Upper lobe of left lung (tissue), 6 donors: ENCODE results near the gene CDKN3. TPM values are rescaled to one million over a fixed set of nuclear protein-coding genes. Genes with fewer than 3 reads are reported as not detected.
A peak's percentile ranks its signal among the peaks of the same experiment; 100 is the strongest.
"Not testable (repeated sequence)": the region's sequence is repeated elsewhere in the genome, so short reads cannot be mapped to it uniquely, and the experiment has no call there.

Experiments used
- ATAC-seq, 2 donors: fragments of 200-7000 bp; cut with Tn5 transposase; one replicate each; pipeline ENCODE4 v1.9.1; 2022; ENCODE audit warnings: mild to moderate bottlenecking in 2 of 2, moderate library complexity in 2 of 2; ENCODE audit not compliant: low FRiP score in 2 of 2
- DNase-seq, 2 donors: peaks; one replicate each; pipeline ENCODE4 v3.0.0-alpha.2; 2019 to 2020
- H3K27ac ChIP-seq, 4 donors: fragments of 200-600 bp; sonication (generic); one replicate each; pipeline ENCODE4 v1.5.1; 2016 to 2019
- H3K27me3 ChIP-seq, 4 donors: fragments of 200-600 bp; sonication (generic); one replicate each; pipeline ENCODE4 v1.5.1; 2017 to 2019
- H3K36me3 ChIP-seq, 4 donors: fragments of 200-600 bp; sonication (generic); one replicate each; pipeline ENCODE4 v1.5.1; 2016 to 2019
- H3K4me1 ChIP-seq, 4 donors: fragments of 200-600 bp; sonication (generic); one replicate each; pipeline ENCODE4 v1.5.1; 2018 to 2019
- H3K4me3 ChIP-seq, 4 donors: fragments of 200-600 bp; sonication (generic); one replicate each; pipeline ENCODE4 v1.5.1; 2017 to 2019; ENCODE audit warnings: mild to moderate bottlenecking in 2 of 4, moderate library complexity in 1 of 4
- H3K9me3 ChIP-seq, 4 donors: fragments of 200-600 bp; sonication (generic); one replicate each; pipeline ENCODE4 v1.5.1; 2018 to 2019
- EP300 ChIP-seq, 4 donors: sonication (generic); formaldehyde crosslinking; IDR thresholded peaks; one replicate each; pipeline ENCODE4 v1.5.1; 2017; ENCODE audit warnings: antibody characterized with exemption in 4 of 4, control low read depth in 2 of 4
- POLR2A ChIP-seq, 4 donors: fragments of 450-650 bp; IDR thresholded peaks; one replicate each; pipeline ENCODE4 v1.5.1; 2016 to 2017; ENCODE audit warnings: antibody characterized with exemption in 4 of 4, mild to moderate bottlenecking in 2 of 4
- POLR2AphosphoS5 ChIP-seq, 2 donors: sonication (generic); formaldehyde crosslinking; IDR thresholded peaks; one replicate each; pipeline ENCODE4 v1.5.1; 2017; ENCODE audit warnings: antibody characterized with exemption in 2 of 2
- WGBS, 2 donors: methylation state at CpG; one replicate each; pipeline ENCODE4 v1.1.5; 2017 to 2018; 5-methylcytosine and 5-hydroxymethylcytosine counted together
- total RNA-seq, 6 donors: library from RNA; depleted of rRNA in 4 of 6; stranded (reverse); fragments of >200 nt in 4 of 6; gene quantifications; one replicate each; pipeline versions ENCODE4 v1.1.0 to v1.2.1, GENCODE V29; 2016 to 2021
- TF ChIP-seq, protein P1 (sequence below), 6 experiments: fragments of 450-650 bp in 4 of 6; fragments of 200-600 bp in 2 of 6; sonication (generic) in 2 of 6; IDR thresholded peaks; one replicate each; pipeline ENCODE4 v1.5.1; 2016 to 2019; ENCODE audit warnings: antibody characterized with exemption in 6 of 6
- donor health status: DM: no; HTN: no; CAD: no; lungs with moderate emphysema.
- donor health status: DM: no; HTN: yes; CAD: no; lungs with severe emphysema.

The CDKN3 gene
- total RNA-seq, 6 donors from 2014 or later, result 1.7 to 3.6 (median 3.1) TPM; not detected in 2

- Histone ChIP-seq H3K4me1 (peaks cover 8 to 19% (median 14%) of the 10 kb centered on the region in 4 donors), H3K27ac (peak within 1 kb of the TSS; percentile 88 to 96 (median 92)), H3K4me3 (peak within 1 kb of the TSS; percentile 66 to 89 (median 82)), H3K36me3 (no peaks in the 10 kb centered on the region), H3K27me3 (no peaks in the 10 kb centered on the region), H3K9me3 (no peaks in the 10 kb centered on the region)
- peak; percentile 97 to 99 for ATAC-seq
- TF ChIP-seq EP300 (IDR thresholded peaks at IDR 0.05) (no peak), POLR2A (IDR thresholded peaks at IDR 0.05) (peak in 2 of 4 donors; percentile 72 to 77), POLR2AphosphoS5 (IDR thresholded peaks at IDR 0.05) (peak; percentile 62 to 81)
- TF ChIP-seq, protein P1, sequence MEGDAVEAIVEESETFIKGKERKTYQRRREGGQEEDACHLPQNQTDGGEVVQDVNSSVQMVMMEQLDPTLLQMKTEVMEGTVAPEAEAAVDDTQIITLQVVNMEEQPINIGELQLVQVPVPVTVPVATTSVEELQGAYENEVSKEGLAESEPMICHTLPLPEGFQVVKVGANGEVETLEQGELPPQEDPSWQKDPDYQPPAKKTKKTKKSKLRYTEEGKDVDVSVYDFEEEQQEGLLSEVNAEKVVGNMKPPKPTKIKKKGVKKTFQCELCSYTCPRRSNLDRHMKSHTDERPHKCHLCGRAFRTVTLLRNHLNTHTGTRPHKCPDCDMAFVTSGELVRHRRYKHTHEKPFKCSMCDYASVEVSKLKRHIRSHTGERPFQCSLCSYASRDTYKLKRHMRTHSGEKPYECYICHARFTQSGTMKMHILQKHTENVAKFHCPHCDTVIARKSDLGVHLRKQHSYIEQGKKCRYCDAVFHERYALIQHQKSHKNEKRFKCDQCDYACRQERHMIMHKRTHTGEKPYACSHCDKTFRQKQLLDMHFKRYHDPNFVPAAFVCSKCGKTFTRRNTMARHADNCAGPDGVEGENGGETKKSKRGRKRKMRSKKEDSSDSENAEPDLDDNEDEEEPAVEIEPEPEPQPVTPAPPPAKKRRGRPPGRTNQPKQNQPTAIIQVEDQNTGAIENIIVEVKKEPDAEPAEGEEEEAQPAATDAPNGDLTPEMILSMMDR (IDR thresholded peaks at IDR 0.05), result peak; percentile 84 to 98 (median 94)
- 0% methylated on average over 41 to 63 of the region's 100 CpGs for WGBS, 2 donors
- DNase-seq, result peak; percentile 94 to 99
These were observed 44.4 kb downstream of the CDKN3 start, which contains the start of gene CNIH1 for GRCh38 chr14:54440873-54441868. TSS of gene CNIH1 (minus strand) at chr14:54441374. CDS start at chr14:54441327, 47 bp downstream.

- H3K9me3 ChIP-seq, H3K27ac ChIP-seq, H3K27me3 ChIP-seq, H3K36me3 ChIP-seq, H3K4me3 ChIP-seq, ATAC-seq: not testable (repeated sequence)
- peak in 1 of 2 donors; percentile 73 for DNase-seq
- peaks cover 5 to 19% (median 12%) of the 10 kb centered on the region in 4 donors for H3K4me1 ChIP-seq
- 96 to 98% methylated on average over 6 to 10 of the region's 23 CpGs for WGBS, 2 donors
These were observed 46.2 kb downstream of the CDKN3 start for GRCh38 chr14:54442961-54443360.

DNA sequence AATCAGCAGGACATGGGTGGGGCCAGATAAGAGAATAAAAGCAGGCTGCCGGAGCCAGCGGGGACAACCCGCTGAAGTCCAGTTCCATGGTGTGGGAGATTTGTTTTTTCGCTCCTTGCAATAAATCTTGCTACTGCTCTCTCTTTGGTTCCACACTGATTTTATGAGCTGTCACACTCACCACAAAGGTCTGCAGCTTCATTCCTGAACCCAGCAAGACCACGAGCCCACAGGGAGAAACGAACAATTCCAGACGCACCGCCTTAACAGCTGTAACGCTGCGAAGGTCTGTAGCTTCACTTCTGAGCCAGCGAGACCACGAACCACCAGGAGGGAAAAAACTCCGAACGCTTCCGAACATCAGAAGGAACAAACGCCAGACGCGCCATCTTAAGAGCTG is 47.2 kb downstream of the CDKN3 start:
- H3K27ac ChIP-seq, result no peak overlapping the region
- DNase-seq (no peak), ATAC-seq (no peak)
- H3K4me3 ChIP-seq, result no peak overlapping the region
- TF ChIP-seq EP300 (IDR thresholded peaks at IDR 0.05), result no peak
- TF ChIP-seq, protein P1 (IDR thresholded peaks at IDR 0.05), result no peak
- no peaks in the 10 kb centered on the region for H3K36me3 ChIP-seq
- H3K9me3 ChIP-seq, result no peaks in the 10 kb centered on the region
- H3K4me1 ChIP-seq, result peaks cover 5 to 19% (median 12%) of the 10 kb centered on the region in 4 donors
- no peaks in the 10 kb centered on the region for H3K27me3 ChIP-seq
- 92 to 96% methylated on average over 18 of the region's 18 CpGs for WGBS, 2 donors

GRCh38 chr14:54444681-54445080 is 47.9 kb downstream of the CDKN3 start:
- Histone ChIP-seq H3K4me1 (peaks cover 5 to 13% (median 11%) of the 10 kb centered on the region in 4 donors), H3K4me3 (no peak overlapping the region), H3K9me3 (no peaks in the 10 kb centered on the region), H3K36me3 (no peaks in the 10 kb centered on the region), H3K27ac (no peak overlapping the region), H3K27me3 (no peaks in the 10 kb centered on the region)
- no peak for TF ChIP-seq POLR2AphosphoS5 (IDR thresholded peaks at IDR 0.05)
- TF ChIP-seq EP300 (IDR thresholded peaks at IDR 0.05), result no peak
- no peak for TF ChIP-seq POLR2A (IDR thresholded peaks at IDR 0.05)
- TF ChIP-seq, protein P1 (IDR thresholded peaks at IDR 0.05), result no peak
- DNase-seq (no peak), ATAC-seq (no peak)
- 88% methylated on average over 7 of the region's 7 CpGs for WGBS, 2 donors

DNA sequence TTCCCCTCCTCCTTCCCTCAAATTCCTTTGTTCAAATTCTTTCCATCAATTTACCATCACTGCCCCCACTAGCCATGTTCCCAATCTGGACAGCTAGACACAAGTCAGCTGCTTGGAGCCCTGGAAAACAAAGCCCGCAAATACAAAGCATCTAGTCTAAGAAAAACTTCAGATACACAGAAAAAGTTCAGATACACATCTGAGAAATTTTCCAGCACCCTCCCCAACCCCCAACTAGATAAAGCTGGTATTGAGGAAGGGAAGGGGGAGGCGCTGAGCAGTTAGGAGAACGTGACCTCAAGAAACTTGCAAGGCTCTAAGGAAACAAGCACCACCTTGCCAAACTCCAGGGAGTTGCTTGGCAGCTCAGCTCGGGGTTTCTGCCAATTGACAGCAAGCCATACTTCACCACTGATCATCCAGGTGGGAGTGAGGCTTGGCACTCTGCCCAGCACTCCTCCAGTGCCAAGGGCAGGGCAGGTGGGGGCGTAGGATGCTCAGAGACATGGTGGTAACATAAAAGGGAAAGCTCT is 49.4 kb downstream of the CDKN3 start:
- WGBS, 2 donors, result 32 to 36% methylated on average over 5 of the region's 5 CpGs

More for the DNA sequence above, 49.4 kb downstream of the CDKN3 start:
- H3K27me3 ChIP-seq, result no peaks in the 10 kb centered on the region
- DNase-seq (no peak), ATAC-seq (peak in 1 of 2 donors; percentile 47)
- no peaks in the 10 kb centered on the region for H3K9me3 ChIP-seq
- TF ChIP-seq EP300 (IDR thresholded peaks at IDR 0.05) (no peak), POLR2A (IDR thresholded peaks at IDR 0.05) (no peak), POLR2AphosphoS5 (IDR thresholded peaks at IDR 0.05) (no peak)
- TF ChIP-seq, protein P1 (IDR thresholded peaks at IDR 0.05), result no peak
- H3K4me3 ChIP-seq, result no peak overlapping the region
- H3K36me3 ChIP-seq, result no peaks in the 10 kb centered on the region
- peak overlapping the region in 3 of 4 donors; percentile 2 to 66 (median 42) for H3K27ac ChIP-seq
- peaks cover 0 to 6% (median 5%) of the 10 kb centered on the region in 4 donors for H3K4me1 ChIP-seq
